ENCODE results near the gene ALX4. TPM values are rescaled to one million over a fixed set of nuclear protein-coding genes. Genes with fewer than 3 reads are reported as not detected.

The ALX4 gene
- total RNA-seq, 1 donor from 2014 or later = 0.05 TPM

GRCh38 chr11:44244639-44245310 lies 65.2 kb downstream of the ALX4 start:
- H3K9me3 Mint-ChIP-seq = no peaks in the 10 kb centered on the region
- no peaks in the 10 kb centered on the region for H3K27me3 Mint-ChIP-seq (ENCODE audit: low read depth)
- peak overlapping the region; percentile 5 for H3K27ac Mint-ChIP-seq (ENCODE audit: unreplicated experiment)
- H3K4me1 Mint-ChIP-seq = peaks cover 18% of the 10 kb centered on the region
- peaks cover 22% of the 10 kb centered on the region for H3K36me3 Mint-ChIP-seq (ENCODE audit: low read depth)
- DNase-seq (ENCODE audit: low read depth, low spot score) = no peak
- H3K4me3 Mint-ChIP-seq = no peak overlapping the region
- no peak for TF ChIP-seq CTCF (conservative IDR thresholded peaks at IDR 0.05)

GRCh38 chr11:44243595-44244343 lies 66.2 kb downstream of the ALX4 start:
- H3K27ac Mint-ChIP-seq (ENCODE audit: unreplicated experiment) = peak overlapping the region; percentile 68
- H3K27me3 Mint-ChIP-seq (ENCODE audit: low read depth) = no peaks in the 10 kb centered on the region
- H3K4me1 Mint-ChIP-seq = peaks cover 18% of the 10 kb centered on the region
- no peak for TF ChIP-seq CTCF (conservative IDR thresholded peaks at IDR 0.05)
- no peaks in the 10 kb centered on the region for H3K9me3 Mint-ChIP-seq
- peaks cover 20% of the 10 kb centered on the region for H3K36me3 Mint-ChIP-seq (ENCODE audit: low read depth)
- H3K4me3 Mint-ChIP-seq = no peak overlapping the region
- no peak for DNase-seq (ENCODE audit: low read depth, low spot score)

- H3K4me1 Mint-ChIP-seq = peaks cover 18% of the 10 kb centered on the region
- DNase-seq (ENCODE audit: low read depth, low spot score) = no peak
- no peaks in the 10 kb centered on the region for H3K9me3 Mint-ChIP-seq
- TF ChIP-seq CTCF (conservative IDR thresholded peaks at IDR 0.05) = no peak
- H3K4me3 Mint-ChIP-seq = no peak overlapping the region
- H3K27ac Mint-ChIP-seq (ENCODE audit: unreplicated experiment) = no peak overlapping the region
- peaks cover 23% of the 10 kb centered on the region for H3K36me3 Mint-ChIP-seq (ENCODE audit: low read depth)
- no peaks in the 10 kb centered on the region for H3K27me3 Mint-ChIP-seq (ENCODE audit: low read depth)
These were observed 66.9 kb downstream of the ALX4 start for GRCh38 chr11:44243086-44243485.

- TF ChIP-seq CTCF (conservative IDR thresholded peaks at IDR 0.05) = no peak
- Mint-ChIP-seq H3K36me3 (ENCODE audit: low read depth) (peaks cover 28% of the 10 kb centered on the region), H3K27ac (ENCODE audit: unreplicated experiment) (no peak overlapping the region), H3K4me3 (no peak overlapping the region), H3K9me3 (peaks cover 2% of the 10 kb centered on the region), H3K27me3 (ENCODE audit: low read depth) (no peaks in the 10 kb centered on the region), H3K4me1 (peaks cover 18% of the 10 kb centered on the region)
- DNase-seq (ENCODE audit: low read depth, low spot score) = no peak
These were observed 68.1 kb downstream of the ALX4 start for GRCh38 chr11:44241851-44242250.

- no peaks in the 10 kb centered on the region for H3K4me1 Mint-ChIP-seq
- H3K27ac Mint-ChIP-seq (ENCODE audit: unreplicated experiment) = no peak overlapping the region
- H3K27me3 Mint-ChIP-seq (ENCODE audit: low read depth) = no peaks in the 10 kb centered on the region
- H3K9me3 Mint-ChIP-seq = peaks cover 2% of the 10 kb centered on the region
- DNase-seq (ENCODE audit: low read depth, low spot score) = no peak
- peaks cover 18% of the 10 kb centered on the region for H3K36me3 Mint-ChIP-seq (ENCODE audit: low read depth)
- H3K4me3 Mint-ChIP-seq = no peak overlapping the region
- TF ChIP-seq CTCF (conservative IDR thresholded peaks at IDR 0.05) = no peak
These were observed 72.8 kb downstream of the ALX4 start for GRCh38 chr11:44237156-44237555.

Data from neural crest cell (in vitro differentiated cells).